HepG2 (cell line): ENCODE data around the gene ARFGAP1. TPM values are rescaled to one million over a fixed set of nuclear protein-coding genes. Genes with fewer than 3 reads are reported as not detected.

Experiments
- ATAC-seq: fragments of 200-7000 bp; cut with Tn5 transposase; 3 replicates; pipeline ENCODE4 v1.9.1; 2020; ENCODE audit warnings: mild to moderate bottlenecking, moderate library complexity
- BruUV-seq: library from RNA; stranded (reverse); fragments of 400-500 nt; replicated peaks from 2 replicates; lab custom pipeline; 2021; lab: Mats Ljungman, UMichigan
- CTCF ChIA-PET: fragments of 300-600 bp; formaldehyde crosslinking; extraction: SDS; loops from one replicate; lab custom pipeline; 2021; ENCODE audit warnings: low total read pairs, inconsistent platforms, low intra/inter-chr PET ratio; lab: Yijun Ruan, JAX
- POLR2A ChIA-PET: fragments of 350-600 bp; sonication (Branson Sonifier 250); formaldehyde crosslinking; loops from one replicate; lab custom pipeline; 2020; ENCODE audit warnings: antibody characterized with exemption, inconsistent platforms; lab: Yijun Ruan, JAX
- DNase-seq: peaks from one replicate; pipeline ENCODE4 v3.0.0-alpha.2; 2015; ENCODE audit warnings: low spot score
- FAIRE-seq: peaks from 3 replicates; lab custom pipeline; 2011; peaks lifted over from hg19 to GRCh38; lab: Jason Lieb, UNC
- H2AFZ ChIP-seq: one replicate; pipeline ENCODE4 v1.6.1; 2011; ENCODE audit warnings: low read length, inconsistent platforms
- H3K27ac ChIP-seq: fragments of 300-600 bp; 3 replicates; pipeline ENCODE4 v1.8.0; 2011; ENCODE audit warnings: mixed run types, mild to moderate bottlenecking, mixed read lengths, low read length, inconsistent platforms; ENCODE audit not compliant: insufficient read depth; ENCODE audit errors: extremely low read length
- H3K27me3 ChIP-seq, 2 experiments: fragments of 200-600 bp in 1 of 2; 2 replicates in 1 of 2; 3 replicates in 1 of 2; pipeline versions ENCODE4 v1.6.0 to v1.8.0; 2011; ENCODE audit warnings: low read length in 2 of 2, mild to moderate bottlenecking in 2 of 2, moderate library complexity in 2 of 2, inconsistent platforms in 1 of 2; ENCODE audit not compliant: insufficient read depth in 2 of 2, control insufficient read depth in 1 of 2
- H3K36me3 ChIP-seq, 2 experiments: fragments of 200-600 bp in 1 of 2; replicated peaks in 1 of 2; 2 replicates in 1 of 2; 3 replicates in 1 of 2; pipeline versions ENCODE4 v1.5.1 to v1.8.0; 2011; ENCODE audit warnings: low read length in 2 of 2, inconsistent platforms in 1 of 2; ENCODE audit not compliant: insufficient read depth in 2 of 2, control insufficient read depth in 1 of 2
- H3K4me1 ChIP-seq: 2 replicates; pipeline ENCODE4 v1.5.1; 2012; ENCODE audit warnings: low read length, inconsistent platforms; ENCODE audit not compliant: insufficient read depth
- H3K4me2 ChIP-seq: 2 replicates; pipeline ENCODE4 v1.6.0; 2011; ENCODE audit warnings: low read depth, low read length, inconsistent platforms
- H3K4me3 ChIP-seq, 3 experiments: fragments of 200-600 bp in 1 of 3; sonication (generic), shearing (Covaris generic) in 1 of 3; replicated peaks in 1 of 3; 2 replicates each; pipeline ENCODE4 v1.5.1; 2011 to 2016; ENCODE audit warnings: low read length in 3 of 3, inconsistent platforms in 2 of 3, low read depth in 2 of 3, mild to moderate bottlenecking in 2 of 3, control low read depth in 1 of 3, mixed read lengths in 1 of 3; ENCODE audit not compliant: insufficient read depth in 1 of 3
- H3K79me2 ChIP-seq: one replicate; pipeline ENCODE4 v1.6.1; 2011; ENCODE audit warnings: low read length, inconsistent platforms; ENCODE audit not compliant: insufficient read depth
- H3K9ac ChIP-seq: 2 replicates; pipeline ENCODE4 v1.6.0; 2011; ENCODE audit warnings: mild to moderate bottlenecking, low read depth, low read length, inconsistent platforms; ENCODE audit not compliant: insufficient read depth
- H3K9me3 ChIP-seq: 2 replicates; pipeline ENCODE4 v1.5.1; 2012; ENCODE audit warnings: mild to moderate bottlenecking, low read length
- H4K20me1 ChIP-seq: 2 replicates; pipeline ENCODE4 v1.6.0; 2011; ENCODE audit warnings: inconsistent platforms, mild to moderate bottlenecking, low read length, moderate library complexity; ENCODE audit not compliant: insufficient read depth
- AGO2 ChIP-seq: fragments of 200-400 bp; formaldehyde crosslinking; optimal IDR thresholded peaks from 2 replicates; pipeline ENCODE3; 2017; ENCODE audit warnings: mild to moderate bottlenecking, low read depth, low read length, moderate library complexity
- FOXA3 ChIP-seq: IDR thresholded peaks from 2 replicates; pipeline ENCODE4 v1.6.1; 2016; ENCODE audit warnings: missing genetic modification reagents, missing compliant biosample characterization
- HNRNPLL ChIP-seq: fragments of 200-400 bp; formaldehyde crosslinking; IDR thresholded peaks from 2 replicates; pipeline ENCODE4 v1.6.1; 2017; ENCODE audit warnings: mild to moderate bottlenecking, low read depth, low read length; ENCODE audit not compliant: poor library complexity, severe bottlenecking
- NFYB ChIP-seq: sonication (generic); formaldehyde crosslinking; IDR thresholded peaks from 2 replicates; pipeline ENCODE4 v1.4.0; 2020; ENCODE audit warnings: missing genetic modification reagents
- SP2 ChIP-seq: sonication (generic); formaldehyde crosslinking; IDR thresholded peaks from 2 replicates; pipeline ENCODE4 v1.5.1; 2020; ENCODE audit warnings: mild to moderate bottlenecking, missing genetic modification reagents
- ZBTB3 ChIP-seq: sonication (generic); formaldehyde crosslinking; IDR thresholded peaks from 2 replicates; pipeline ENCODE4 v1.4.0; 2020; ENCODE audit warnings: low read depth, mild to moderate bottlenecking, moderate library complexity, missing genetic modification reagents, borderline replicate concordance
- WGBS: methylation state at CpG from one replicate; pipeline ENCODE4 v1.1.6; 2017; ENCODE audit warnings: low lambda C conversion rate; 5-methylcytosine and 5-hydroxymethylcytosine counted together
- in situ Hi-C: cut with HindIII; loops from 2 replicates; pipeline ENCODE4 v1.10.0; 2017; ENCODE audit warnings: low pct_unique_long_range_greater_than_20kb; ENCODE audit not compliant: extremely low pct_ligation_motif_present
- intact Hi-C: fragments of 100-400 bp; cut with micrococcal nuclease; formaldehyde crosslinking; loops from one replicate; pipeline ENCODE4 v1.10.0; 2022; ENCODE audit not compliant: unreplicated experiment
- polyA plus RNA-seq, 8 experiments: library from polyadenylated mRNA; depleted of rRNA in 3 of 8; stranded (reverse) in 7 of 8; unstranded in 1 of 8; fragments of >200 nt; fragmentation: Illumina TruSeq in 4 of 8; extraction: Trizol in 4 of 8; gene quantifications; 2 replicates each; pipeline versions ENCODE4 v1.2.1 to v1.2.3, GENCODE V29; 2011 to 2016; ENCODE audit warnings: low read depth in 4 of 8, missing spikeins in 1 of 8, mixed read lengths in 1 of 8; ENCODE audit not compliant: insufficient read depth in 1 of 8
- total RNA-seq, 5 experiments: library from RNA; depleted of rRNA; stranded (reverse); fragments of >200 nt; fragmentation: Illumina TruSeq; extraction: Trizol; gene quantifications; 2 replicates each; pipeline ENCODE4 v1.2.3, GENCODE V29; 2016; ENCODE audit warnings: low read depth in 1 of 5
- TF ChIP-seq, protein P1 (sequence below): sonication (generic); formaldehyde crosslinking; IDR thresholded peaks from 2 replicates; pipeline ENCODE4; 2020; ENCODE audit warnings: missing genetic modification reagents, mild to moderate bottlenecking, borderline replicate concordance

ARFGAP1 gene
- total and polyA plus RNA-seq, 2 of the 13 experiments (the other 11 are each of a cell fraction or from before 2014, with no cell fraction given): 132 TPM

DNA sequence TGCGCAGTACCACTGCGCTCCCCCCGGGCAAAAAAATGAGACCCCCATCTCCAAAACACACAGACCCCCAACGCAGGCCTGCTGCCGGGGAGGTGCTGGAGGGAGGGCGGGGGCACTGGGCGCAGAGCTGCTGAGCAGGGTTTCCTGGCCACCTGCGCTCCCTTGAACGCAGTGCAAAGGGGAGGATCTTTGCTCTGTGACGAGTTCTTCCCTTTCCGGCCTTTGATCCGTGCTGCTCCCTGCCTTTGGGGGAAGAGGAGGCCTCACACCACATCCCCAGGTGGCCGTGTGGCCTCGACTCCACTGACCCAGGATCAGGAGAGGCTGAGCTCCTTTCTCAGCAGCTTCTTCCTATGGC lies 11.4 kb downstream of the ARFGAP1 start:
- intact Hi-C loops: no loop called here
- TF ChIP-seq, protein P1, sequence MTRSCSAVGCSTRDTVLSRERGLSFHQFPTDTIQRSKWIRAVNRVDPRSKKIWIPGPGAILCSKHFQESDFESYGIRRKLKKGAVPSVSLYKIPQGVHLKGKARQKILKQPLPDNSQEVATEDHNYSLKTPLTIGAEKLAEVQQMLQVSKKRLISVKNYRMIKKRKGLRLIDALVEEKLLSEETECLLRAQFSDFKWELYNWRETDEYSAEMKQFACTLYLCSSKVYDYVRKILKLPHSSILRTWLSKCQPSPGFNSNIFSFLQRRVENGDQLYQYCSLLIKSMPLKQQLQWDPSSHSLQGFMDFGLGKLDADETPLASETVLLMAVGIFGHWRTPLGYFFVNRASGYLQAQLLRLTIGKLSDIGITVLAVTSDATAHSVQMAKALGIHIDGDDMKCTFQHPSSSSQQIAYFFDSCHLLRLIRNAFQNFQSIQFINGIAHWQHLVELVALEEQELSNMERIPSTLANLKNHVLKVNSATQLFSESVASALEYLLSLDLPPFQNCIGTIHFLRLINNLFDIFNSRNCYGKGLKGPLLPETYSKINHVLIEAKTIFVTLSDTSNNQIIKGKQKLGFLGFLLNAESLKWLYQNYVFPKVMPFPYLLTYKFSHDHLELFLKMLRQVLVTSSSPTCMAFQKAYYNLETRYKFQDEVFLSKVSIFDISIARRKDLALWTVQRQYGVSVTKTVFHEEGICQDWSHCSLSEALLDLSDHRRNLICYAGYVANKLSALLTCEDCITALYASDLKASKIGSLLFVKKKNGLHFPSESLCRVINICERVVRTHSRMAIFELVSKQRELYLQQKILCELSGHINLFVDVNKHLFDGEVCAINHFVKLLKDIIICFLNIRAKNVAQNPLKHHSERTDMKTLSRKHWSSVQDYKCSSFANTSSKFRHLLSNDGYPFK (CRISPR knock-in tag): no peak
- peak; percentile 12 for TF ChIP-seq AGO2
- TF ChIP-seq HNRNPLL: peak; percentile 11
- no peak for TF ChIP-seq NFYB (CRISPR knock-in tag)
- TF ChIP-seq FOXA3 (CRISPR knock-in tag): no peak
- no peak for TF ChIP-seq ZBTB3 (CRISPR knock-in tag)
- 0 out of 2 replicates have a peak, but pooled peaks have one; percentile 15 for TF ChIP-seq SP2 (CRISPR knock-in tag)
- H3K79me2 ChIP-seq: no peaks in the 10 kb centered on the region
- 95% methylated on average over 14 of the region's 14 CpGs for WGBS
- peaks cover 7% of the 10 kb centered on the region; the same call in 1 of the 2 replicates for H4K20me1 ChIP-seq
- no TSS peak for BruUV-seq
- no peak overlapping the region for H3K9ac ChIP-seq
- DNase-seq (no peak), ATAC-seq (no peak), FAIRE-seq (no peak)
- H3K27ac ChIP-seq: no peak overlapping the region
- H3K4me3 ChIP-seq: no peak overlapping the region
- no peak overlapping the region for H3K4me2 ChIP-seq
- POLR2A ChIA-PET: interaction anchor here (1.1 to 1.5 kb wide), 2 partner anchors 11 to 12 kb away, joined by 4 read pairs; partner anchors contain the start of gene ARFGAP1
- CTCF ChIA-PET: no interaction called here
- H3K9me3 ChIP-seq: no peaks in the 10 kb centered on the region
- no peak overlapping the region for H2AFZ ChIP-seq
- in situ Hi-C loops: no loop called here
- H3K36me3 ChIP-seq: peaks cover 45 to 76% of the 10 kb centered on the region in 2 experiments
- H3K4me1 ChIP-seq: no peaks in the 10 kb centered on the region
- H3K27me3 ChIP-seq: no peaks in the 10 kb centered on the region
